Measurements from ENCODE around the gene RHBDD3. TPM values are rescaled to one million over a fixed set of nuclear protein-coding genes. Genes with fewer than 3 reads are reported as not detected.

Gene RHBDD3
- total RNA-seq, 1 donor from 2014 or later: 65.1 TPM

DNA sequence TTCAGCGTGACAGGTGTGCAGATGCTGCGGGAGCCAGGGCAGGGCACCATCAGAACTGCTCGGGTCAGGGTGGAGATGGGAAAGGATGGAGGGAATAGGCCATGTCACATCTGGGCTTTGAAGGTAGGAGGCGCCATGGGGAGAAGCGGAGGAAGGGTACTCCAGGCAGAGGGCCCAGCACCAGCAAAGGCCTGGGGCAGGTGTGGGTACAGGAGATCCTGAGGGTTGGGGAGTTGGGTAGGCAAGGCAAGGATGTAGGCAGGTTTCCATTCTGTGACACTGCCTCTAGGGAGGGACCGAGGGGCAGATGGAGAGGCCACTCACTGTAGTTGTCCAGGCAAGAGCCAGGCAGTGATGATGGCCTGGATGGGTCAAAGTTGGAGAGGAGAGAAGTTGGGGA is 53.5 kb downstream of the RHBDD3 start:
- Mint-ChIP-seq H3K4me3 (ENCODE audit: low read depth) (no peak overlapping the region), H3K27me3 (no peaks in the 10 kb centered on the region), H3K36me3 (ENCODE audit: insufficient read depth) (no peaks in the 10 kb centered on the region), H3K27ac (peak overlapping the region; percentile 76), H3K9me3 (ENCODE audit: low read depth) (no peaks in the 10 kb centered on the region), H3K4me1 (ENCODE audit: low read depth) (peaks cover 3% of the 10 kb centered on the region)
- no peak for TF ChIP-seq CTCF (IDR thresholded peaks at IDR 0.05; ENCODE audit: unreplicated experiment)
- DNase-seq (ENCODE audit: low spot score, unreplicated experiment): no peak

- peaks cover 5% of the 10 kb centered on the region for H3K4me1 Mint-ChIP-seq (ENCODE audit: low read depth)
- H3K36me3 Mint-ChIP-seq (ENCODE audit: insufficient read depth): no peaks in the 10 kb centered on the region
- TF ChIP-seq CTCF (IDR thresholded peaks at IDR 0.05; ENCODE audit: unreplicated experiment): no peak
- no peak overlapping the region for H3K27ac Mint-ChIP-seq
- no peak overlapping the region for H3K4me3 Mint-ChIP-seq (ENCODE audit: low read depth)
- H3K9me3 Mint-ChIP-seq (ENCODE audit: low read depth): no peaks in the 10 kb centered on the region
- no peak for DNase-seq (ENCODE audit: low spot score, unreplicated experiment)
- no peaks in the 10 kb centered on the region for H3K27me3 Mint-ChIP-seq
These were observed 54.3 kb downstream of the RHBDD3 start for GRCh38 chr22:29213493-29213892.

DNA sequence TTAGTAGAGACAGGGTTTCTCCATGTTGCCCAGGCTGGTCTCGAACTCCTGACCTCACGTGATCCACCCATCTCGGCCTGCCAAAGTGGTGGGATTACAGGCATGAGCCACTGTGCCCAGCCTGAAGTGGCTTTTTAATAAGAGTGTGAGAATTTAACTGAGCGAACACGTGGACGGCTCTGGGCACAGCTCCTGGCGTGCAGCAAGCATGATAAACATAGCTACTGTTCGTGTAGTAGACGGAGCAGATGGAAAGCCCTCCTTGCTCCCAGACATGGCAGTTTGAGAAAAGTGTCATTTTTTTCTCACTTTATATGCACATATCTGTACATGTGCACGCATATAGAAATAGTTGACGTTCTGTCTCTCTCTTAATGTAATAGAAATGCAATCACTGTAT is 55.0 kb downstream of the RHBDD3 start:
- H3K9me3 Mint-ChIP-seq (ENCODE audit: low read depth): no peaks in the 10 kb centered on the region
- no peak overlapping the region for H3K27ac Mint-ChIP-seq
- no peak for DNase-seq (ENCODE audit: low spot score, unreplicated experiment)
- H3K4me3 Mint-ChIP-seq (ENCODE audit: low read depth): no peak overlapping the region
- H3K27me3 Mint-ChIP-seq: no peaks in the 10 kb centered on the region
- no peak for TF ChIP-seq CTCF (IDR thresholded peaks at IDR 0.05; ENCODE audit: unreplicated experiment)
- peaks cover 2% of the 10 kb centered on the region for H3K4me1 Mint-ChIP-seq (ENCODE audit: low read depth)
- H3K36me3 Mint-ChIP-seq (ENCODE audit: insufficient read depth): no peaks in the 10 kb centered on the region

GRCh38 chr22:29211466-29211865 is 56.3 kb downstream of the RHBDD3 start:
- H3K27me3 Mint-ChIP-seq: no peaks in the 10 kb centered on the region
- H3K4me3 Mint-ChIP-seq (ENCODE audit: low read depth): no peak overlapping the region
- H3K27ac Mint-ChIP-seq: no peak overlapping the region
- peaks cover 3% of the 10 kb centered on the region for H3K4me1 Mint-ChIP-seq (ENCODE audit: low read depth)
- H3K9me3 Mint-ChIP-seq (ENCODE audit: low read depth): no peaks in the 10 kb centered on the region
- no peaks in the 10 kb centered on the region for H3K36me3 Mint-ChIP-seq (ENCODE audit: insufficient read depth)
- no peak for DNase-seq (ENCODE audit: low spot score, unreplicated experiment)
- no peak for TF ChIP-seq CTCF (IDR thresholded peaks at IDR 0.05; ENCODE audit: unreplicated experiment)

GRCh38 chr22:29211066-29211465 is 56.7 kb downstream of the RHBDD3 start:
- TF ChIP-seq CTCF (IDR thresholded peaks at IDR 0.05; ENCODE audit: unreplicated experiment): no peak
- H3K27me3 Mint-ChIP-seq: no peaks in the 10 kb centered on the region
- DNase-seq (ENCODE audit: low spot score, unreplicated experiment): no peak
- no peaks in the 10 kb centered on the region for H3K36me3 Mint-ChIP-seq (ENCODE audit: insufficient read depth)
- no peak overlapping the region for H3K4me3 Mint-ChIP-seq (ENCODE audit: low read depth)
- H3K4me1 Mint-ChIP-seq (ENCODE audit: low read depth): peaks cover 5% of the 10 kb centered on the region
- no peak overlapping the region for H3K27ac Mint-ChIP-seq
- no peaks in the 10 kb centered on the region for H3K9me3 Mint-ChIP-seq (ENCODE audit: low read depth)

Other genes starting within 250 kb of the RHBDD3 start
- gene C22orf31, start 206.2 kb downstream of the RHBDD3 start, total RNA-seq: not detected in 2 replicates
- gene KREMEN1, start 194.9 kb downstream of the RHBDD3 start, total RNA-seq: 10.5 and 11.5 TPM in 2 replicates
- gene EMID1, start 62.1 kb downstream of the RHBDD3 start, total RNA-seq: 18.9 and 20.6 TPM in 2 replicates
- 442 and 443 TPM in 2 replicates for gene EWSR1, start 287 bp upstream of the RHBDD3 start, total RNA-seq
- gene GAS2L1, start 38.7 kb upstream of the RHBDD3 start, total RNA-seq: 10.6 and 11.5 TPM in 2 replicates
- gene RASL10A, start 47.7 kb upstream of the RHBDD3 start, total RNA-seq: 0.31 and 1.2 TPM in 2 replicates
- gene AP1B1, start 120.6 kb upstream of the RHBDD3 start, total RNA-seq: 59.6 and 60.3 TPM in 2 replicates
- gene RFPL1, start 170.6 kb upstream of the RHBDD3 start, total RNA-seq: 0.22 TPM in 1 of 2 replicates, not detected in the other
- 0.69 and 0.80 TPM in 2 replicates for gene NEFH, start 212.2 kb upstream of the RHBDD3 start, total RNA-seq

Data from progenitor cell of endocrine pancreas (in vitro differentiated cells).